8988T (cell line): ENCODE measurements around the gene NXPH2.

Experiments used
- DNase-seq: peaks from one replicate; pipeline ENCODE4 v3.0.0; 2011

The NXPH2 gene

GRCh38 chr2:138779781-138780445 is at the start of gene NXPH2:
Gene NXPH2 (minus strand): TSS chr2:138780390. CDS start chr2:138780241, 149 bp downstream.
- DNase-seq: no peak

DNA sequence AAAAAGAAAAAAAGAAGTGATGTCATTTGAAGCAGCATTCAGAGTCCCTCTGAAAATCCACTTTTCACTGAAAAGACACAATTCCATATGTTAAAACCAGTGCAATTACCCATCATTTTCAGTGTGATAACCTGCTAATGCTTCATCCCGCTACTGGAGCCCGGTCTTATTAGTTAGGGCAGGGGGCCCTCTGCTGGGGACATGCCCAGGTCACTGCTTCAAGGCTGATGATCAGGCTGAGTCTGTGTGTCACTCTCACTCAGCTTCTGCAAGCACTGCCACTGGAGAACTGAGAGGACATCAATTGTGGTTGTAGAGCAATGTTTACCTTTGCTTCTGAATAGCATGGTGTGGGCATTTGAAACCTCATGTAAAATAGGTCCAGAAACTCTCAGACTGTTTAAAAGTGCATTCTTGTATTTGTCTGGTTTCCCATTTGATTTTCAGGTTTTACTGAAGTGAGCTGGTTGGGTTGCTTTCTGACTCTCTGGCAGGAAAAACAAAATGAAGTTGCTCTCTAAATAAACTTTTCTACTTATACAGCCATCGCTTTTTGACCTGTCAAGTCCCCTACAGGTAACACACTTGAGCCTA is 49.2 kb upstream of the NXPH2 start:
- no peak for DNase-seq

DNA sequence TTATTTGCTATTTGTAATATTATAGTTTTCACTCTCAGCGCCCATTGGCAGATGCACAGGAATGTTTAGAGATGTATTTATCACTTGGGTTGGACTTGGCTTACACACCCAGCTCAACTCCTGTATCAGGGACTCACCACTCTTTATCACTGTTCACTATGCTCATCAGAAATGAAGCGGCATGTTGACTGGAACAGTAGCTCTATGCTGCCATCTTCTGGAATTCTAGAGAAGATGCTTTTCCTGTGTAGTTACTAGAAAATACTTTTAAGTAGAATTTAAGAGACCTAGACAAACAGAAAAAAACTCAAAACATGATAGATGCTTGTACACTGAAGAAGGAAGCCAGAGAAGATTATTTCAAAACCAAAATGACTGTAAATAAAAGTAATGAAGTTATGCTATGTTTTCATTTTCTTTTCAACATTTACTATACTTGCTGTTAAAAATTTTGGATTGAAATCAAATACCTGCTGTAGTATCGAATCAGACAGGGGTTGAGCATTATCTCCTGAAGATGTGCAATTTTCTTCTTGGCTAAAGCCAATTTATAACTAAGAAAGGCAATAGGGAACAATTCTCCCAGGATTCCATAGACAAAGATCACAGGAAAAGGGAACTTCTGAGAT is 47.4 kb upstream of the NXPH2 start:
- DNase-seq: no peak

GRCh38 chr2:138823666-138824065 is 43.5 kb upstream of the NXPH2 start:
- no peak for DNase-seq

DNA sequence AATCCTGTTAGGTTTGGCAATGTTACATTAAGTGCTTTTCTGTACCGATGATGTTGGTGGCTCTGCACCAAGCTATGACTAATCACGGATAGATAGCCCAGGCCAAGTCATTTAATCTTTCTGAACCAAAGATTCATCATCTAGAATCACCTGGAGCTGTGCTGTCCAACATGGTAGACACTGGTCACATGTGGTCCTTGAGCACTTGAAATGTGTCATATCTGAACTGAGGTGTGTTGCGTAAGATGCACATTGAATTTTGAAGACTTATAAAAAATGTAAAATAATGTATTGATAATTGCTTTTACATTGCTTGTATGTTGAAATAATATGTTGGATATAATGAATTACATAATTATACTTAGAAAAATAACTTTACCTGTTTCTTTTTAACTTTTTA is 39.8 kb upstream of the NXPH2 start:
- no peak for DNase-seq

GRCh38 chr2:138818556-138818955 is 38.4 kb upstream of the NXPH2 start:
- DNase-seq: no peak

- DNase-seq: no peak
Observed at GRCh38 chr2:138814123-138814898, 34.1 kb upstream of the NXPH2 start.

DNA sequence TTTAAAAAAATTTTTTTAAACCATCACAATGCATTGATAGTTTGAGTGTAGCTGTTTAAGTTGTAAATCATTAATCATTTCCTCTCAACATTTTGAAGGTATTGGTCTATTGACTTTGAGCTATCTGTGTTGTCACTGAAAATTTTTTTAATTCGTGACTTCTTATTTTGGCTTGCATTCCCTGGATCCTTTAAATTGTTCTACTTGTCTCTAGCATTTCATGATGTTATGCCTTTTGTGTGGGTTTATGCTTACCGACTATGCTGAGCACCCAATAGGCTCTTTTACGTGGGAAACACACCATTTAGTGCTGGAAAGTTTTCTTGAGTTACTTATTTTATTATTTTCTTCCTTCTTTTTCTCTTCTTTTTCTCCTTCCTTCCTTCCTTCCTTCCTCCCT is 31.2 kb upstream of the NXPH2 start:
- DNase-seq: no peak

DNA sequence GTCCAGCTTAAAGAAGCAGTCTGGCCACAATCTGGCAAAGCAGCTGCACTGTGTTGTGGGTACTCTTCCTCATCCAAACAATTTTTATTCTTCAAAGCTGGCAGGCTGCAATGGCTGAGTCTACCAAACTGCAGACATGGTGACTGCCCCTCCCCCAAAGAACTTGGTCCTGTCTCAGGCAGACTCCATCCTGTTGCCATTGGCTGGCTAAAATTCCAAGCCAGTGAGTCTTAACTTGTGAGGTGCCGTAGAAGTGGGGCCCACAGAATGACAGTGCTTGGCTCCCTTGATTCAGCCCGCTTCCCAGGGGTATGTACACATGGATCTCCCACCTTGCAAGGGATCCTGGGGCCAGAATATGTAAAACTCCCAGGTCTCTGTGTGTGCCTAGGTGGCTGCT is 14.5 kb upstream of the NXPH2 start:
- no peak for DNase-seq

DNA sequence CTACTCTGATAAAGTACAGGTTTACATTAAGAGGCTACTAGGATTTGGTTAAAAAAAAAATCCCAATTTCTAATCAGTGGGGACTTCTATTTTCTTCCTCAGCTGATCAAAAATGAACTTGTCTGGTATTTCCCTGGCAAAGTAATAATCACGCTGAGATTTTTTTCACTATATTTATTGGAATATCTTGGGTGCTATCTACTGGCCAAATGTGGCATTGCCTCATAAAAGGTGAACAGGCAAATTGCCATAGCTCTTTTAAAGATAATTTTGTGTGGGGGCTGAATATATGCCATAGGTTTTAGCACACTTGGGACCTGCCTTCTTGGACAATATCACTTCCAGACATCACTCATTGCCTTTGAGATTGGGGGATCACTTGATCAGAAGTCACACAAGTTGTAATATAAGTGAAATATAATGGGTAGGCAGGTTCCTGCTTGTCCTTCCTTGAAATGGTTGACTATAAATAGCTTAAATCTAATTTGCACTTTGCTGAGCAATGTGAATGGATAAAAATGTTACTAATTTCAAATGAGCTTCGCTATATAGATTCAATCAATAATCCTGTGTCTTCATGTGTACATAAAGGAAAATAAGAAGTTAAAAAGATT is 7.0 kb upstream of the NXPH2 start:
- DNase-seq: no peak

GRCh38 chr2:138782383-138782782 is 2.2 kb upstream of the NXPH2 start:
- DNase-seq: no peak

DNA sequence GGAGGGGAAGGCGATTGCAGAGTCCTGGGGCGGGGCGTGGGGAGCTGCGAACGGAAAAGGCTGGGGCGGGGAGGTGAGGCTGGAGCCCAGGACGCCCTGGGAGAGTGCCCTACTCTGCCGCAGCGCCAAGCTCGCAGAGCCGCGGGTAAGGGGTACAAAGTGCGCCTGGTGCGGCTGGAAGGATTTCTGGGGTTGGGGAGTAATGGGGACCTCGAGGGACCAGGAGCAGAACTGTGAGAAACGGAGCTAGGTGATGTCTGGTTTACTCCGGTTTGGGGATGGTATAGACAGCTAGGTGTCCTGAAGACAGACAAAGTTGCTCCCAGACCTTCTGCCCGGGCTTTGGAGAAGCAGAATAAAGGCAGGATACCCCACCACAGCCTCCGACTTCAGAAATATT is 718 bp upstream of the NXPH2 start:
- DNase-seq: no peak

DNA sequence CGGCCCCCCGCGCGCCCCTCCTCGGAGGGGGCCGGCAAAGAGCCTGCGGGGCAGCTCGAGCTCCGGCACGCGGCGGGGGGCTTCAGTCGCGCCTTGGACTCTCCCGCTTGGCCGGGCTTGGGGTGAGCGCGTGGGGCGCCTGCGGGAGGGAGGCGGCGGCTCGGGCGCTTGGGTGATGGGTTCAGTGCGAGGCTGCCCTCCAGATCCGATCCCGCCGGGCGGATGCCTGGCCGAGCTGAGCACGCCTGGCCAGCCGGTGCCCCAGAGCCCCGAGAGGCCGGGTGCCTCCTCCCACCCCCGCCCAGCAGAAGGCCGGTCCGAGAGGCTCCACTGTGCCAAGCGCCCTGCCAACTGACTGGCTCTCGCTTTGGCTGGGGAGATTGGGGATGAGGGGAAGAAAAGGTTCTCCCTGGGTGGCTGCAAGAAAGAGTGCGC is 273 bp upstream of the NXPH2 start:
- no peak for DNase-seq

- no peak for DNase-seq
Observed at GRCh38 chr2:138779406-138779780, 797 bp downstream of the NXPH2 start.

DNA sequence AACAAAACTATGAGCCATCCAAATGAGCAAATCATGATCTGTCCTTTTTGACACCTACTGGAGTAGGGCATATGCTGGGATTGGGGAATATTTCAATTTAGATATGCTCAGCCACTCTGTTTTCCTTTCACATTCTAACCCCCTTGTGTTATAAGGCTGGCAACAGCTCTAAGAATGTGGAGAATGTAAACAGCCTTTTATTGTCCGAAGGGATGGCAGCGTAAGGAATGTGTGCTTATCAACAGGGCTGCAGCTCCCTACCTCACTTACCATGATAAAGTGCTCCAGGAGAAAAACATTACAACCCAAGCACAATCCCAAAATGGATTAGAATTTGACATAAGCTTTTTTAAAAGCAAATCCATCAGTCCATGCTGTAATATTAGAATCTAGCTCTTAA is 2.2 kb downstream of the NXPH2 start:
- peak; percentile 38 for DNase-seq

DNA sequence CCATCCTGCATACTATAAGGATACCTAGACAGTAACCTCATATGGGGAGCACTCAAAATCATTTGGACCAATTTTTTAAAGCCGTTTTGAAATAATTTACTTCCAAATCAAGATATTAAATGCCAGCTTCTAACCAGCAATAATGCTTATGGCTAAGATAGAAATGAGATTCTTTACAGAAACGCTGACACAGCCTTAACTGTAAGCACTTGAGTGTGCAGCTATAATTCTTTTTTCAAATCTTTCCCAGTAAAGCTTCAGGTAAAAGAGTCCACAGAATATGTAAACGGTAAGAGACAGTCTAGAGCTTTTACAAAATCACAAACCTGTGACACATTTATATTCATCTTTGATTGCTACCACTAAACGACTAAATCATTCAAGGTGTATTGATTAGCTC is 4.5 kb downstream of the NXPH2 start:
- no peak for DNase-seq

- DNase-seq: no peak
Observed at GRCh38 chr2:138771534-138771933, 8.7 kb downstream of the NXPH2 start.

DNA sequence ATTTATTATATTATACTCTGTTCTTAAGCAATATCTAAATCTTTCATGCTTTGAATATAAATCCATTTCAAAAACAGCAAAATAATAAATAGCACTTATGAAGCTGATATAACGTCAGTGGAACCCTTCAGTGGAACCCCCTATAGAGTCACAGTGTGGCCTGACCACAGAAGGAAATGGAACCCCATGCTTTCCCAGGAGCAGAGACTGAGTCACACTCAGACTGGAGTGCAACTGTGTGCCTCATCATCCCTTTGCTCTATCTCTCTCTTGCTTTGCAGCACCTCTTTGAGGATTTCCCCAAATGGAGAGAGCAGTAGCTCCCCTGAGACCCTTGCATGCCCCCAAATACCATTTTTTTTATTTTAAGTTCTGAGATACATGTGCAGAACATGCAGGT is 13.1 kb downstream of the NXPH2 start:
- DNase-seq: no peak

GRCh38 chr2:138766464-138766863 is 13.7 kb downstream of the NXPH2 start:
- DNase-seq: no peak

GRCh38 chr2:138763971-138764370 is 16.2 kb downstream of the NXPH2 start:
- no peak for DNase-seq

- DNase-seq: no peak
Observed at GRCh38 chr2:138762533-138762932, 17.7 kb downstream of the NXPH2 start.

DNA sequence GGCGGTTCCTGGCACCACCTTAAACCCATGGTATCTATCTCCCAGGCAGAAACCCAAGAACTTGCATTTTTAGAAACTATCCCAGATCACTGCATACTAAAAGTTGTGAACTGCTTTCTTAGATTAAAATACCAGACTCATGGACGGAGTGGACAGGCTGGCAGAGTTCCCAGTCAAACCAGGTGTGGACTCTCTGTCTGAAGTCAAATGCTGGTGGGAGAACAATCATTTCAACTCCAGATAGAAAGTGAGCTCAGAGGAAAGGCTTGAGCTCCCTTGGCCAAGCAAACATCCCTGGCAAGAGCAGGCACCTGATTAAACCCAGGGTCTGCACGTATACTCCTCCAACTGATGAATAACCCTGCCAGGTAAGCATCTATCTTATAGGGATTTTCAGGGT is 19.5 kb downstream of the NXPH2 start:
- DNase-seq: no peak

DNA sequence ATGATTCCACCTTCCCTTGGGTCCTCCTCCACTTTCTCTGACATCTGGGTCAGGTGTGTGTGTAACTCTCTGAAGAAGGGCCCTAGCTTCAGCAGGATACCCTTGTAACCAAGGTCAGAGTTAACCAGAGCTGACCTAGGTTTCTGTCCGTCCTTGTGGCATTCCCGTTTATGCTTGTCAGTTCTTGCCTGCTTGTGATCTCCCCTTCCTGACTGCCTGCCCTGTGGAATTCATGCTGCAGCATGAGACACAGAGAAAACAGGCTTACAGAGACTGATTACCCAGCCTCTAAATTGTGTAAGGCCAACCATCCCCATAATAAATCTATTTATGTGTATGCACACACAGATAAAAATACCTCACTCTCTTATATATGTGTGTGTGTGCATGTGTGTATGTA is 22.8 kb downstream of the NXPH2 start:
- no peak for DNase-seq
